Body of pancreas (tissue), 4 donors: ENCODE results near the gene RABL3. TPM values are rescaled to one million over a fixed set of nuclear protein-coding genes. Genes with fewer than 3 reads are reported as not detected.
A peak's percentile ranks its signal among the peaks of the same experiment; 100 is the strongest.

Experiments used
- ATAC-seq: fragments of 150-250 bp; one replicate; pipeline ENCODE4 v1.9.1; 2016
- DNase-seq, 4 donors: peaks; one replicate each; pipeline ENCODE4 v3.0.0-alpha.2; 2019
- H3K27ac ChIP-seq, 4 donors: fragments of 200-600 bp; sonication (generic); 1 replicate in 3 of 4; 2 replicates in 1 of 4; pipeline versions ENCODE4 v1.5.1 to v1.6.1; 2016 to 2019; ENCODE audit warnings: mild to moderate bottlenecking in 1 of 4, mixed read lengths in 1 of 4, moderate library complexity in 1 of 4
- H3K27me3 ChIP-seq, 2 donors: fragments of 200-600 bp; sonication (generic); one replicate each; pipeline ENCODE4 v1.6.0; 2016; ENCODE audit warnings: mild to moderate bottlenecking in 1 of 2
- H3K36me3 ChIP-seq, 2 donors: fragments of 200-600 bp; sonication (generic); replicated peaks in 1 of 2; 2 replicates each; pipeline ENCODE4 v1.5.1; 2016; ENCODE audit warnings: low read depth in 2 of 2; ENCODE audit not compliant: insufficient read depth in 1 of 2
- H3K4me1 ChIP-seq: fragments of 200-600 bp; sonication (generic); one replicate; pipeline ENCODE4 v1.6.0; 2016
- H3K4me3 ChIP-seq, 2 donors: fragments of 200-600 bp; sonication (generic); 1 replicate in 1 of 2; 2 replicates in 1 of 2; pipeline ENCODE4 v1.5.1; 2016 to 2019
- H3K9me3 ChIP-seq, 3 donors: fragments of 200-600 bp; sonication (generic); 1 replicate in 2 of 3; 2 replicates in 1 of 3; pipeline ENCODE4 v1.5.1; 2016
- CTCF ChIP-seq, 7 experiments: fragments of 450-650 bp in 4 of 7; fragments of 200-600 bp in 3 of 7; sonication (generic) in 3 of 7; IDR thresholded peaks; one replicate each; pipeline ENCODE4 v1.5.1; 2016 to 2019; ENCODE audit warnings: antibody characterized with exemption in 7 of 7
- POLR2A ChIP-seq, 3 donors: fragments of 450-650 bp; IDR thresholded peaks; one replicate each; pipeline ENCODE4 v1.6.1; 2016; ENCODE audit warnings: antibody characterized with exemption in 3 of 3, mild to moderate bottlenecking in 2 of 3
- WGBS, 2 donors: methylation state at CpG; one replicate each; pipeline ENCODE4 v1.1.5; 2017; 5-methylcytosine and 5-hydroxymethylcytosine counted together
- intact Hi-C: fragments of 100-400 bp; cut with DNase I; formaldehyde crosslinking; loops from one replicate; pipeline ENCODE4 v1.15.1; 2023
- total RNA-seq, 2 donors: library from RNA; depleted of rRNA; stranded (reverse); fragments of >200 nt; gene quantifications; one replicate each; pipeline ENCODE4 v1.1.0, GENCODE V29; 2016

RABL3 gene
- total RNA-seq, 2 donors from 2014 or later, result 7.3 to 9.9 TPM

- 94 to 97% methylated on average over 1 of the region's 1 CpG for WGBS, 2 donors
These were observed 83.0 kb downstream of the RABL3 start for GRCh38 chr3:120659285-120659684.

GRCh38 chr3:120652896-120653545 is 89.3 kb downstream of the RABL3 start:
- intact Hi-C loops, result no loop called here
- no peaks in the 10 kb centered on the region for H3K36me3 ChIP-seq
- no peaks in the 10 kb centered on the region for H3K9me3 ChIP-seq
- H3K4me1 ChIP-seq, result peaks cover 14% of the 10 kb centered on the region
- no peak overlapping the region for H3K4me3 ChIP-seq
- no peak for TF ChIP-seq CTCF (IDR thresholded peaks at IDR 0.05)
- TF ChIP-seq POLR2A (IDR thresholded peaks at IDR 0.05), result no peak
- no peaks in the 10 kb centered on the region for H3K27me3 ChIP-seq
- DNase-seq (peak; percentile 29 to 66 (median 33)), ATAC-seq (no peak)
- WGBS, 2 donors, result 30 to 31% methylated on average over 5 of the region's 5 CpGs
- H3K27ac ChIP-seq, result no peak overlapping the region

More at GRCh38 chr3:120659285-120659684, 83.0 kb downstream of the RABL3 start:
- no peak for TF ChIP-seq POLR2A (IDR thresholded peaks at IDR 0.05)
- TF ChIP-seq CTCF (IDR thresholded peaks at IDR 0.05), result no peak
- H3K27me3 ChIP-seq, result no peaks in the 10 kb centered on the region
- intact Hi-C loops, result no loop called here
- peaks cover 11% of the 10 kb centered on the region for H3K4me1 ChIP-seq
- no peak for ATAC-seq
- H3K9me3 ChIP-seq, result no peaks in the 10 kb centered on the region
- no peak overlapping the region for H3K27ac ChIP-seq
- no peak overlapping the region for H3K4me3 ChIP-seq
- no peak for DNase-seq
- no peaks in the 10 kb centered on the region for H3K36me3 ChIP-seq

GRCh38 chr3:120652281-120652680 is 90.0 kb downstream of the RABL3 start:
- TF ChIP-seq CTCF (IDR thresholded peaks at IDR 0.05), result no peak
- TF ChIP-seq POLR2A (IDR thresholded peaks at IDR 0.05), result no peak
- WGBS, 2 donors, result 89 to 94% methylated on average over 3 of the region's 3 CpGs
- Histone ChIP-seq H3K27me3 (no peaks in the 10 kb centered on the region), H3K27ac (no peak overlapping the region), H3K4me1 (peaks cover 14% of the 10 kb centered on the region), H3K4me3 (no peak overlapping the region), H3K36me3 (no peaks in the 10 kb centered on the region), H3K9me3 (no peaks in the 10 kb centered on the region)
- ATAC-seq (no peak), DNase-seq (no peak)
- intact Hi-C loops, result no loop called here

GRCh38 chr3:120650311-120650710 is 92.0 kb downstream of the RABL3 start:
- Histone ChIP-seq H3K27ac (no peak overlapping the region), H3K4me1 (peaks cover 14% of the 10 kb centered on the region), H3K9me3 (no peaks in the 10 kb centered on the region), H3K27me3 (no peaks in the 10 kb centered on the region), H3K4me3 (no peak overlapping the region), H3K36me3 (no peaks in the 10 kb centered on the region)
- WGBS, 2 donors, result 70 to 78% methylated on average over 2 of the region's 2 CpGs
- TF ChIP-seq CTCF (IDR thresholded peaks at IDR 0.05) (no peak), POLR2A (IDR thresholded peaks at IDR 0.05) (no peak)
- DNase-seq (no peak), ATAC-seq (no peak)
- intact Hi-C loops, result no loop called here

GRCh38 chr3:120649830-120650233 is 92.5 kb downstream of the RABL3 start:
- TF ChIP-seq POLR2A (IDR thresholded peaks at IDR 0.05) (no peak), CTCF (IDR thresholded peaks at IDR 0.05) (no peak)
- DNase-seq (no peak), ATAC-seq (no peak)
- H3K4me3 ChIP-seq, result no peak overlapping the region
- H3K9me3 ChIP-seq, result no peaks in the 10 kb centered on the region
- H3K27ac ChIP-seq, result no peak overlapping the region
- H3K36me3 ChIP-seq, result no peaks in the 10 kb centered on the region
- no peaks in the 10 kb centered on the region for H3K27me3 ChIP-seq
- peaks cover 14% of the 10 kb centered on the region for H3K4me1 ChIP-seq
- intact Hi-C loops, result no loop called here
- WGBS, 2 donors, result 53 to 55% methylated on average over 3 of the region's 3 CpGs
